KMS-11 (cell line): ENCODE results near the gene ABHD14A.

Experiments
- H2AFZ ChIP-seq: fragments of 200-600 bp; sonication (generic); 2 replicates; pipeline ENCODE4 v1.6.1; 2016; ENCODE audit warnings: antibody characterized with exemption, mixed run types, low read depth
- H3K27ac ChIP-seq: fragments of 200-600 bp; sonication (generic); 2 replicates; pipeline ENCODE4 v1.6.1; 2016; ENCODE audit warnings: mild to moderate bottlenecking, mixed run types
- H3K27me3 ChIP-seq: fragments of 200-600 bp; sonication (generic); 2 replicates; pipeline ENCODE4 v1.6.1; 2017; ENCODE audit warnings: mild to moderate bottlenecking, low read depth, mixed run types, moderate library complexity; ENCODE audit not compliant: insufficient read depth
- H3K36me3 ChIP-seq: fragments of 200-600 bp; sonication (generic); 2 replicates; pipeline ENCODE4 v1.6.1; 2017; ENCODE audit warnings: mild to moderate bottlenecking, mixed run types; ENCODE audit not compliant: insufficient read depth
- H3K4me1 ChIP-seq: fragments of 200-600 bp; sonication (generic); 2 replicates; pipeline ENCODE4 v1.6.1; 2016; ENCODE audit warnings: mild to moderate bottlenecking, low read depth, mixed run types; ENCODE audit not compliant: poor library complexity, severe bottlenecking
- H3K4me2 ChIP-seq: fragments of 200-600 bp; sonication (generic); 2 replicates; pipeline ENCODE4 v1.7.0; 2016; ENCODE audit warnings: mild to moderate bottlenecking, mixed run types
- H3K4me3 ChIP-seq: fragments of 200-600 bp; sonication (generic); IDR thresholded peaks from 2 replicates; pipeline ENCODE4 v1.6.1; 2017; ENCODE audit warnings: low read depth, low read length, mixed read lengths; ENCODE audit not compliant: insufficient read depth
- H3K79me2 ChIP-seq: fragments of 200-600 bp; sonication (generic); 2 replicates; pipeline ENCODE4 v1.6.1; 2016; ENCODE audit warnings: low read depth, mixed run types; ENCODE audit not compliant: insufficient read depth
- H3K9ac ChIP-seq: fragments of 200-600 bp; sonication (generic); 2 replicates; pipeline ENCODE4 v1.6.1; 2016; ENCODE audit warnings: mild to moderate bottlenecking, mixed run types
- H4K20me1 ChIP-seq: fragments of 200-600 bp; sonication (generic); 2 replicates; pipeline ENCODE4 v1.6.1; 2016; ENCODE audit warnings: mild to moderate bottlenecking, mixed run types; ENCODE audit not compliant: insufficient read depth
- TF ChIP-seq, protein P1 (sequence below): fragments of 200-600 bp; sonication (generic); conservative IDR thresholded peaks from 2 replicates; pipeline ENCODE4 v1.6.1; 2017; ENCODE audit warnings: low read depth, mild to moderate bottlenecking, antibody characterized with exemption, low read length, moderate library complexity, mixed read lengths

Gene ABHD14A

DNA sequence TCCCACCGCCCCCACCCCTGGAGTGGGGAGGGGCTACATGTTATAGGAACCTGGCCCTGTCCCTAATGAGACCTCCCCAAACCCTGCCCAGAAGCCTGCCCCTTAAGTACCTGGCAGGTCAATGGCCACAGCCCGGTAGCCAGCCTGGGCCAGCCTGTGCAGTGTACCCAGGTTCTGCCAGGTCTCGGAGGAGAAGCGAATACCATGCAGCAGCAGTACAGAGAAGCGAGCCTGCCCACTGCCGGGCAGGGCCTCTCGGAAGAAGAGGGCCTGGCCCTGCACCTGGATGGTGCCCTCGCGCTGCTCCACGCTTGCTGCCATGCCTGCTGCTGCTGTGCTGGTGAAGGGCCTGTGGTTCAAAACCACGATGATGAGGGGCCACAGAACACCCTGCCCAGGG lies 3.5 kb upstream of the ABHD14A start:
- H3K4me1 ChIP-seq, result peaks cover 12% of the 10 kb centered on the region
- H3K27me3 ChIP-seq, result no peaks in the 10 kb centered on the region
- no peaks in the 10 kb centered on the region for H4K20me1 ChIP-seq
- H3K9ac ChIP-seq, result no peak overlapping the region
- H3K4me3 ChIP-seq, result no peak overlapping the region
- 0 out of 2 replicates have a peak, but pooled peaks cover 5% of the 10 kb centered on the region for H3K79me2 ChIP-seq
- TF ChIP-seq, protein P1, sequence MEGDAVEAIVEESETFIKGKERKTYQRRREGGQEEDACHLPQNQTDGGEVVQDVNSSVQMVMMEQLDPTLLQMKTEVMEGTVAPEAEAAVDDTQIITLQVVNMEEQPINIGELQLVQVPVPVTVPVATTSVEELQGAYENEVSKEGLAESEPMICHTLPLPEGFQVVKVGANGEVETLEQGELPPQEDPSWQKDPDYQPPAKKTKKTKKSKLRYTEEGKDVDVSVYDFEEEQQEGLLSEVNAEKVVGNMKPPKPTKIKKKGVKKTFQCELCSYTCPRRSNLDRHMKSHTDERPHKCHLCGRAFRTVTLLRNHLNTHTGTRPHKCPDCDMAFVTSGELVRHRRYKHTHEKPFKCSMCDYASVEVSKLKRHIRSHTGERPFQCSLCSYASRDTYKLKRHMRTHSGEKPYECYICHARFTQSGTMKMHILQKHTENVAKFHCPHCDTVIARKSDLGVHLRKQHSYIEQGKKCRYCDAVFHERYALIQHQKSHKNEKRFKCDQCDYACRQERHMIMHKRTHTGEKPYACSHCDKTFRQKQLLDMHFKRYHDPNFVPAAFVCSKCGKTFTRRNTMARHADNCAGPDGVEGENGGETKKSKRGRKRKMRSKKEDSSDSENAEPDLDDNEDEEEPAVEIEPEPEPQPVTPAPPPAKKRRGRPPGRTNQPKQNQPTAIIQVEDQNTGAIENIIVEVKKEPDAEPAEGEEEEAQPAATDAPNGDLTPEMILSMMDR, result no peak
- no peak overlapping the region for H2AFZ ChIP-seq
- no peaks in the 10 kb centered on the region for H3K36me3 ChIP-seq
- no peak overlapping the region for H3K27ac ChIP-seq
- H3K4me2 ChIP-seq, result no peak overlapping the region

DNA sequence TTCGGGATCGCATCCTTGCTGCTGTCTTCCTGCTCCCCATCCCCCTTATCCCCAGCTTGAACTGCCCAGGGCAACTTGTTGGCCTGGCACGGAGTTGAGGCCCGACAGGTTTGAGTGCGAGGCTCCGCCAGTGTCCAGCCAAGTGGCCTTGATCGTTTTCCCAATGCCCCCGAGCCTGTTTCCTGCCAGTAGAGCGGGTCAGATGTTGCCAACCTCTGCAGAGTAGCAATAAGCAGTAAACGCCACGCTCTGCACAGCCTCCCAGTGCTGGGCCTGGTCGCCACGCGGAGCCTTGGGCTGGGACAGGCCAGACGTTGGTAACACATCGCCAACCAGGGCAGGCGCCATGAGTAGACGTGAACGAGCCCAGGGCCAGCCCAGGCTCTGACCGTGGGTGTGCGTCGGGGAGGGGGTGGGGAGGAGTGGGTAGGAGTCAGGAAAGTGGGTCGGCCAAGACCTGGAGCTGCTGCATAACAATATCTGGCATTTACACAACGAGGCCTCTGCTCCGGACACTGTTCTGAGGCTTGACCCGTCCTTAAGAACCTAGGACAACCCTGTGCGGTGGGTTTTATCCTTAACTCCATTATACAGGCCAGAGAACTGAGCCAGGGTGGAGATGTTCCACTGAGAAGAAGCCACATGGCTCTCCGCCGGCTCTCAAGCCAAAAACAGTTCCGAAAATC lies 444 bp upstream of the ABHD14A start:
- H3K4me1 ChIP-seq, result peaks cover 12% of the 10 kb centered on the region
- no peaks in the 10 kb centered on the region for H3K36me3 ChIP-seq
- peak overlapping the region; percentile 67 for H3K9ac ChIP-seq
- peak overlapping the region; percentile 57 for H3K27ac ChIP-seq
- no peaks in the 10 kb centered on the region for H3K27me3 ChIP-seq
- peak overlapping the region; percentile 82 for H3K4me2 ChIP-seq
- TF ChIP-seq, protein P1, result peak; percentile 45
- no peak overlapping the region for H3K4me3 ChIP-seq
- H3K79me2 ChIP-seq, result 0 out of 2 replicates have a peak, but pooled peaks cover 5% of the 10 kb centered on the region
- peak overlapping the region; percentile 76 for H2AFZ ChIP-seq
- no peaks in the 10 kb centered on the region for H4K20me1 ChIP-seq

DNA sequence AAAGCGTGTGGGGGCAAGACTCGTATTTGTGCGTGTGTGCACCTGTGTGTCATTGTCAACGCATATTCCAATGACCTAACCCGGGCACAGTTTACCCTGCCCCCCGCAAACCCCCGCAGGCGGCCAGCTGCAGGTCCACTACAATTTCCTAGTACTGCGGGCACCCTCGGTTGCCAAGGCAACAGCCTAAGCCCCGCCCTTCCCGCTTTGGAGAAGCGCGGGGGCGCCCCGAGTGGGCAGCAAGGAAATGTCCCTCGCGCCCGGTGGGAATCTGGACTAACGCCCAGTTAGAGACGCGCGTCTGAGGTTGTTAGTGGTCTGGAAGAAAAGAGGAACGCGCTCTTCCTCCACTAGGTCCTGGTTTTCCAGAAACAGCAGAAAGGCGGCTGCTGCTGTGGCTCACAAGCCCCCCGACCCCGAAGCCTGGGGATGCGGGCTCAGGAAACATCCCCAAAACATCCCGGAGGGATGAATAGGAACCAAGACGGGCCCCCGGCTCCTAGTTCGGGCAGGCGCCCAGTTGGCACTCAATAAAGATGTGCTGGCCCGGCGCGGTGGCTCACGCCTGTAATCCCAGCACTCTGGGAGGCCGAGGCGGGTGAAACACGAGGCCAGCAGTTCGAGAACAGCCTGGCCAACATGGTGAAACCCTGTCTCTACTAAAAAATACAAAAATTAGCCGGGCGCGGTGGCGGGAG lies 1.1 kb downstream of the ABHD14A start:
- H3K27me3 ChIP-seq, result no peaks in the 10 kb centered on the region
- TF ChIP-seq, protein P1, result no peak
- 0 out of 2 replicates have a peak, but pooled peaks cover 5% of the 10 kb centered on the region for H3K79me2 ChIP-seq
- H2AFZ ChIP-seq, result no peak overlapping the region
- peak overlapping the region; percentile 82 for H3K4me2 ChIP-seq
- no peak overlapping the region for H3K27ac ChIP-seq
- H3K4me3 ChIP-seq, result no peak overlapping the region
- no peaks in the 10 kb centered on the region for H3K36me3 ChIP-seq
- H3K4me1 ChIP-seq, result peaks cover 12% of the 10 kb centered on the region
- no peaks in the 10 kb centered on the region for H4K20me1 ChIP-seq
- H3K9ac ChIP-seq, result no peak overlapping the region

DNA sequence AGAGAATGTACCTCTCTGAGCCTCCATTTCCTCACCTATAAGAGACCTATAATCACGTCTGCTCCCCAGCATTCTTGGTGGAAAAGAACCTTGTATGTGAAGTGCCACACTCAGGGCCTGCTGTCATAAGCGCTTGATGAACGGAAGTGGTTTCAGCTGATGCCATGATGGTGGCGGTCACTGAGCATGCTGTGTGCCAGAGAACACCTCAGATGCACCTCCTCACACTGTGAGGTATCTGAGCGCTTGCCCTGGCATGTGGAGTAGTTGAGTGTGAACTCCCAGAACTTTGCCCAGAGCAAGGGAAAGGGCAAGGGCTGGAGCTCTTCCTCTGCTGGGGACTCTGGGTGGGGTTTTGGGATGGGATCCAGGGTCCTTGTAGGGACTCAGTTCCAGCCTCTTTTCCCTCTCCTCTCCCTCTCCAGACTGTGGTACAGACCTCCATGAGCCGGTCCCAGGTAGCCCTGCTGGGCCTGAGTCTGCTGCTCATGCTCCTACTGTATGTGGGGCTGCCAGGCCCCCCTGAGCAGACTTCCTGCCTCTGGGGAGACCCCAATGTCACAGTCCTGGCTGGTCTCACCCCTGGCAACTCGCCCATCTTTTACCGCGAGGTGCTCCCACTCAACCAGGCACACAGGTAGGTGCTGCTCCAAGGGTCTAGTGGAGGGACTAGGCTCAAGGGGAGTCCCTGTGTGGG lies 2.7 kb downstream of the ABHD14A start:
- 0 out of 2 replicates have a peak, but pooled peaks cover 5% of the 10 kb centered on the region for H3K79me2 ChIP-seq
- no peak overlapping the region for H2AFZ ChIP-seq
- H3K27ac ChIP-seq, result no peak overlapping the region
- no peak overlapping the region for H3K4me2 ChIP-seq
- TF ChIP-seq, protein P1, result no peak
- H3K36me3 ChIP-seq, result no peaks in the 10 kb centered on the region
- no peak overlapping the region for H3K9ac ChIP-seq
- peaks cover 15% of the 10 kb centered on the region for H3K4me1 ChIP-seq
- no peaks in the 10 kb centered on the region for H3K27me3 ChIP-seq
- H4K20me1 ChIP-seq, result no peaks in the 10 kb centered on the region
- no peak overlapping the region for H3K4me3 ChIP-seq
